Activated CD8-positive, alpha-beta T cell treated with anti-CD3 and anti-CD28 coated beads, Interleukin-2, amount 10 ng/mL, durations not matched to agents 7 days and 5 days (primary cell): ENCODE measurements around the gene ST6GALNAC2. TPM values are rescaled to one million over a fixed set of nuclear protein-coding genes. Genes with fewer than 3 reads are reported as not detected.
A peak's percentile ranks its signal among the peaks of the same experiment; 100 is the strongest.
"Not testable (repeated sequence)": the region's sequence is repeated elsewhere in the genome, so short reads cannot be mapped to it uniquely, and the experiment has no call there.

ENCODE experiments used
- ATAC-seq: fragments of 150-1000 bp; cut with Tn5 transposase; one replicate; pipeline ENCODE4 v1.10.0; 2021; ENCODE audit warnings: moderate library complexity
- CTCF ChIA-PET: fragments of 350-600 bp; sonication (Branson Sonifier 250); formaldehyde crosslinking; loops from one replicate; lab custom pipeline; 2021; ENCODE audit warnings: antibody characterized with exemption; lab: Charles Lee
- POLR2A ChIA-PET: fragments of 350-600 bp; sonication (Branson Sonifier 250); formaldehyde crosslinking; loops from one replicate; lab custom pipeline; 2021; ENCODE audit warnings: antibody characterized with exemption; lab: Charles Lee
- DNase-seq: peaks from one replicate; pipeline ENCODE4 v3.0.0-alpha.2; 2020
- H3K27ac Mint-ChIP-seq: one replicate; pipeline ENCODE4 v1.8.0; 2021; ENCODE audit warnings: mild to moderate bottlenecking, mixed read lengths
- H3K27me3 Mint-ChIP-seq: one replicate; pipeline ENCODE4 v1.8.0; 2021; ENCODE audit warnings: low read depth, mixed read lengths
- H3K36me3 Mint-ChIP-seq: one replicate; pipeline ENCODE4 v1.8.0; 2021; ENCODE audit warnings: low read depth, mixed read lengths
- H3K4me1 Mint-ChIP-seq: one replicate; pipeline ENCODE4 v1.8.0; 2021; ENCODE audit warnings: low read depth, mixed read lengths
- H3K4me3 Mint-ChIP-seq: one replicate; pipeline ENCODE4 v1.8.0; 2021; ENCODE audit warnings: mild to moderate bottlenecking, mixed read lengths
- H3K9me3 Mint-ChIP-seq: one replicate; pipeline ENCODE4 v1.8.0; 2022; ENCODE audit warnings: mixed read lengths; ENCODE audit not compliant: insufficient read depth
- total RNA-seq, 2 experiments: library from RNA; stranded (reverse); gene quantifications; one replicate each; pipeline ENCODE4 v1.2.3, GENCODE V29; 2021

The ST6GALNAC2 gene
- total RNA-seq, 2 experiments from 2014 or later, result not detected

DNA sequence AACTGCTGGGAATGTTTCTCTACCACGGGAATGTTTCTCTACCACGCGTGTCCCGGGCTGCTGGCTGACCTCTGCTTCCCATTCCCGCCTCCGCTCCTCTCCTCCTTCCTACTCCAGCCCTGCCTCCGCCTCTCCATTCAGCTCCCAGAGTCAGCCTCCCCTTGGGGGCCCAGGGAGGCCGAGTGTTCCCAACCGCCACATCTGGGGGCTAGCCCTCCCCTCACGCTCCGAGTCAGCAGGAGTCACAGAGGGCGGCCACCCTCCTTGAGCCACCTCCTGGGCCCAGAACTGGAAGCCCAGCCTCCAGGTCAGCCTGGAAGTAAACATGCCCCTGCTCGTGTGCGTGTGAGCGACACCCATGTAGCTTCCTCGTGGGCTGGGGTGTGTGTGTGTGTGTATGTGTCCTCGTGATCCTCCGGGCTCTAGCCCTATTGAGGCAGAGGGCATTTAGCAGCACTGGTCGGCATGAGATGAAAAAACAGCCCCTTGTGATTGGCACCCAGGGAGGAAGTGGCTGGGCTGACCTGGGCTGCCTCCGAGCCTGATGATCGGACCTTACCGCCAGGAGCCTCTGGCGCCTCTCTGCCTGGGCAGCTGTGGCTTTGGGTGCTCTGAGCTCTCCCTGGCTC lies 55.5 kb downstream of the ST6GALNAC2 start:
- H3K9me3 Mint-ChIP-seq, result no peaks in the 10 kb centered on the region

DNA sequence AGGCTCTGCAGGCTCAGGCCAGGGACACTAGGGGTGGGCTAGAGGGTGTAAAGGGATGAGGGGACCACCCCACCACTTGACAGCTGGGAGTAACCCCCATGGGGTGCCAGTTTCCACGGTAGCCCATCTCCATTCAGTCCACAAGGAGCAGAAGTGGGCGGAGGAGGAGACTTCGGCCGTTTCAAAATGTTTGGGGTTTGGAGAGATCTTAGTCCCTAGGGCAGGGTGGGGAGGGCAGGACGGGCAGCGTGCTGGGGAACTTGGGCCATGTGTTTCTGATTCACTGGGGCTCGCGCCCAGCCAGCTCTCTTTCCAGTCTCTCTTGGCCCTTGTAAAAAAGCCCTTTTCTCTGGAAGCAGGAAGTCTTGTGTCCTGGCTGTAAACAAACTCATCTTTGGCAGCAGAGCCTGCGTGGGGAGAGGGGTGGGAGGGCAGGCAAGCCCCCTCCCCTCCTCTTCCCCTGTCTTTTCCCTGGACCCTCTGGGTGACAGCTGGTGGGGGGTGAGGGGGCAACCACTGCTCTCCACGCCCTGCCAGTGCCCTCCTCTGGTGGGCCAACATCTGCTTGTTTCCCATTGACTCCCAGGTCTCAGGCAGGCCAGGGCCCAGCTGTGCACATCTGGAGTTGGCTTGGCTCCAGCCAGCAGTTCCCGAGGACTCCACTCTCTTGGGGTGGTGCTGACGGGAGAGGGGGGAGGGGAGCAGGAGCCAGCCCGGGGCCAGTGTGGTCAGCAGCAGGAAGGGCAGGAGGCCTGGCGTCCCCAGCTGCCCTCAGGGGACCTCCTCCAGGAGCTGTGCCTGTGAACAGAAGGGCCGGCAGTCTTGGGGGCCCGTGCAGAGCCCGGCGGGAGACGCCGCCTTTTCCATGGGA lies 56.2 kb downstream of the ST6GALNAC2 start:
- H3K27ac Mint-ChIP-seq, result no peak overlapping the region
- H3K36me3 Mint-ChIP-seq, result no peaks in the 10 kb centered on the region
- ChIA-PET CTCF (interaction anchor here (1.1 to 2.8 kb wide), 5 partner anchors 27 to 152 kb away, joined by 3 to 11 read pairs (median 9); no protein-coding TSS in a partner anchor), POLR2A (no interaction called here)
- H3K9me3 Mint-ChIP-seq, result no peaks in the 10 kb centered on the region
- DNase-seq, result no peak
- no peak for ATAC-seq
- H3K4me1 Mint-ChIP-seq, result peaks cover 14% of the 10 kb centered on the region
- H3K27me3 Mint-ChIP-seq, result no peaks in the 10 kb centered on the region
- no peak overlapping the region for H3K4me3 Mint-ChIP-seq

More for the DNA sequence above, 55.5 kb downstream of the ST6GALNAC2 start:
- no peak for DNase-seq
- CTCF ChIA-PET, result interaction anchor here (1.2 kb wide), 1 partner anchor 29 kb away, joined by 4 read pairs; no protein-coding TSS in a partner anchor
- POLR2A ChIA-PET, result no interaction called here
- peak overlapping the region; percentile 25 for H3K27ac Mint-ChIP-seq
- peaks cover 4% of the 10 kb centered on the region for H3K27me3 Mint-ChIP-seq
- ATAC-seq, result no peak
- H3K4me3 Mint-ChIP-seq, result no peak overlapping the region
- no peaks in the 10 kb centered on the region for H3K36me3 Mint-ChIP-seq
- H3K4me1 Mint-ChIP-seq, result peaks cover 14% of the 10 kb centered on the region

DNA sequence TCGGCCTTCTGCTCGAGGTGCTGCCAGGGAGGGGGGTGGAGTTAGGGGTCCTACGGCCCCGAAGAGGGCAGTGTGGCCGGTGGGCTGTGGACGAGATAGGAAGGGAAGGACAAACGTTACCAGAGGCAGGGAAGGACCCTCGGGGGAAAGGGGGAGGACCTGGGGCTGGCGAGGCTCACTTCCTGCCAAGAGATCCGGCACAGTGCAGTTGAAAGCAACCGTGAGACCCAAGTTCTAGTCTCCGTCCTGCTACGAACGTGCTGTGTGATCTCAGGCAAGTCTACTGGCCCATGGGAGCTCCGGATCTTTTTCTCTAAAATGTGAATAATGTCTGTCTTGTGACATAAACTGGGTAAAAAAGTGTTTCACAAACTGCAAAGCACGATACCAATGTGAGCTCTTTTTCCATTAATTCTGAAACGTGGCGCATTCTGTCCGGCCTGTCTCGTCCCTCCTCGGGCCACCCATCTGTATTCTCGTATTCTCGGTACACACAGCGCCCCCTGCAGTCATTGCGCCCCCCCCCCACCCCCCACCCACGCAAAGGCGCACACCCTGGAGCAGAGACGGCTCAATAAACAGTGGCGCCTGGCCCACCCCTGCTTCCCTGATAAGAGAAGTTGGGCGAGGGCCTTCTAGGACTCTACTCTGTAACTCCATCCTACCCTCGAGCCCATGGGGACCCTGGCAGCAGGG lies 57.0 kb downstream of the ST6GALNAC2 start:
- Mint-ChIP-seq H3K4me1 (peaks cover 15% of the 10 kb centered on the region), H3K27ac (peak overlapping the region; percentile 49), H3K4me3 (peak overlapping the region; percentile 12), H3K36me3 (no peaks in the 10 kb centered on the region), H3K9me3 (no peaks in the 10 kb centered on the region), H3K27me3 (no peaks in the 10 kb centered on the region)
- ChIA-PET POLR2A (no interaction called here), CTCF (interaction anchor here (0.7 to 2.8 kb wide), 5 partner anchors 18 to 153 kb away, joined by 3 to 11 read pairs (median 9); no protein-coding TSS in a partner anchor)
- ATAC-seq, result no peak
- DNase-seq, result no peak

DNA sequence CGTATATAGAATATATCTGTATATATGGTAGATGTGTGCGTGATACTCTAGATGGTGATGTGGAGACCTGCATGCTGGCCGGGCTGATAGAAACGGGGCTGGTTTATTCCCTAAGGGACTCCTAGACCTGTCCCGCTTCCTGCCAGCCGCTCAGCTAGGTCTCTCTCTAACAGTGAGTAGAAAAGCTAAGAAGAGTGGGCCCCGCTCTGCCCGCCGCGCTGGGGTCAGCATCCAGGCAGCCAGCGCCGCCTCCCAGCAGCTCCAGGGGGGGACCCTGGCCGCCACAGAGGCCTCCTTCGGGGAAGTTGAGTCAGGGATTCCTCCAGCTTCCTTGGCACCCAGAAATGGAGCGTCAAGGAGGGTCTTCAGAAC lies 57.5 kb downstream of the ST6GALNAC2 start:
- H3K27ac Mint-ChIP-seq, result peak overlapping the region; percentile 72
- ATAC-seq, result peak; percentile 42
- CTCF ChIA-PET, result interaction anchor here (0.7 to 2.8 kb wide), 8 partner anchors 19 to 153 kb away, joined by 3 to 11 read pairs (median 4); partner anchors contain the start of gene UBE2O
- POLR2A ChIA-PET, result no interaction called here
- H3K4me3 Mint-ChIP-seq, result no peak overlapping the region
- H3K4me1 Mint-ChIP-seq, result peaks cover 21% of the 10 kb centered on the region
- no peaks in the 10 kb centered on the region for H3K36me3 Mint-ChIP-seq
- H3K27me3 Mint-ChIP-seq, result no peaks in the 10 kb centered on the region
- no peaks in the 10 kb centered on the region for H3K9me3 Mint-ChIP-seq
- no peak for DNase-seq

DNA sequence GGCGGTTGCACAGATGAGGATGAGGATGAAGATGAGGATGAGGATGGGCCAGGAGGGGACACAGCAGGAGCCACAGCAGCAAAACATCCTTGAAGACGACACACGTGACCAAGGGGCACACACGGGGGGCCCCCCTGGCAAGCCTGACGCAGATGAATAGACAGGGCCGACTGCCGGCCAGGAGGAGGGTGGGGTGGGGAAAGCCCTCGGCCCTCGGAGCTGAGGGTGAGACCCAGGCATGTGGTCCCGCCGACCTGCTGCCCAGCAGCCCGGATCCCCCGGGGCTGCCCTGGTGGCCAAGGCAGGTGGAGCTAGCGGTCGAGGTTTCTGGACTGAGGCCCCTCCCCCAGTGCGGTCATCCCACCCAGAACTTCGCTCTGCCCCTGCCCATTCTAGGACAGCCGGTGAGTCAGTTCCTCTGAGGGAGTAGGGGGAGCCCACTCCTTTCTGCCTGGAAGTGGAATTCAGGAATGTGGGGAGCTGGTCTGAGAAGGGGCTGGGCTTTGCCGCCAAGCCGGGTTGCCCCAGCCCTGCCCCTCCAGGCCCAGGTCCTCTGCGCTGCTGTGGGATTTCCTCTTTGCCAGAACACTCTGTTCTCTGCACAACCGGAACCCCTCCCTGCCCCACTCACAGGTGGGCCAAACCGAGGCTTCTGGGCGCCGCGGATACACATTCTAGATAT lies 58.1 kb downstream of the ST6GALNAC2 start:
- POLR2A ChIA-PET, result no interaction called here
- DNase-seq (peak; percentile 65), ATAC-seq (peak; percentile 65)
- Mint-ChIP-seq H3K4me1 (peaks cover 24% of the 10 kb centered on the region), H3K27me3 (no peaks in the 10 kb centered on the region), H3K27ac (peak overlapping the region; percentile 57), H3K4me3 (no peak overlapping the region), H3K36me3 (no peaks in the 10 kb centered on the region), H3K9me3 (no peaks in the 10 kb centered on the region)
- CTCF ChIA-PET, result interaction anchor here (0.8 to 2.8 kb wide), 6 partner anchors 19 to 154 kb away, joined by 3 to 11 read pairs (median 7); partner anchors contain the start of gene UBE2O

DNA sequence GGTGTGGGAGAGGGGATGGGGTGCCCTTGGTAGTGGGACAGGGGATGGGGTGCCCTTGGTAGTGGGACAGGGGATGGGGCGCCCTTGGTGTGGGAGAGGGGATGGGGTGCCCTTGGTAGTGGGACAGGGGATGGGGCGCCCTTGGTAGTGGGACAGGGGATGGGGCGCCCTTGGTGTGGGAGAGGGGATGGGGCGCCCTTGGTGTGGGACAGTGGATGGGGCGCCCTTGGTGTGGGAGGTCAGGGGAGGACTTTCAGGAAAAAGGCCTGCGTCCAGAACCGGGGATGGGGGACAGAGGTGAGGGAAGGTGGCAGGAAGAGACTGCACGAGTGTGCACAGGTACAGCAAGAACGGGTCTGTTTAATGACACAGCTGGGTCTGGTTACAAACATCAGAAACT lies 58.6 kb downstream of the ST6GALNAC2 start:
- H3K27me3 Mint-ChIP-seq, H3K36me3 Mint-ChIP-seq, H3K4me3 Mint-ChIP-seq, ATAC-seq, POLR2A ChIA-PET, H3K9me3 Mint-ChIP-seq, DNase-seq: not testable (repeated sequence)
- Mint-ChIP-seq H3K27ac (peak overlapping the region; percentile 28), H3K4me1 (peaks cover 24% of the 10 kb centered on the region)
- CTCF ChIA-PET, result interaction anchor here (0.8 to 2.8 kb wide), 6 partner anchors 20 to 154 kb away, joined by 3 to 11 read pairs (median 7); partner anchors contain the start of gene UBE2O

DNA sequence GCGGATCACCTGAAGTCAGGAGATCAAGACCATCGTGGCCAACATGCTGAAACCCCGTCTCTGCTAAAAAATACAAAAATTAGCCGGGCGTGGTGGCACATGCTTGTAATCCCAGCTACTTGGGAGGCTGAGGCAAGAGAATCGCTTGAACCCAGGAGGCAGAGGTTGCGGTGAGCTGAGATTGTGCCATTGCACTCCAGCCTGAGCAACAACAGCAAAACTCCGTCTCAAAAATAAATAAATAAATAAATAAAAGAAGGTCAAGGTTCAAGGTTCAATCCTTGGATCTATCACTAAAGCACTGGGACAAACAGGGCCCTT lies 60.2 kb downstream of the ST6GALNAC2 start:
- H3K27ac Mint-ChIP-seq, ATAC-seq, H3K4me3 Mint-ChIP-seq, POLR2A ChIA-PET, DNase-seq, H3K9me3 Mint-ChIP-seq, H3K27me3 Mint-ChIP-seq, H3K36me3 Mint-ChIP-seq: not testable (repeated sequence)
- H3K4me1 Mint-ChIP-seq, result peaks cover 24% of the 10 kb centered on the region
- CTCF ChIA-PET, result interaction anchor here (5.0 to 7.1 kb wide), 4 partner anchors 19 to 156 kb away, joined by 42 to 88 read pairs (median 62); no protein-coding TSS in a partner anchor

DNA sequence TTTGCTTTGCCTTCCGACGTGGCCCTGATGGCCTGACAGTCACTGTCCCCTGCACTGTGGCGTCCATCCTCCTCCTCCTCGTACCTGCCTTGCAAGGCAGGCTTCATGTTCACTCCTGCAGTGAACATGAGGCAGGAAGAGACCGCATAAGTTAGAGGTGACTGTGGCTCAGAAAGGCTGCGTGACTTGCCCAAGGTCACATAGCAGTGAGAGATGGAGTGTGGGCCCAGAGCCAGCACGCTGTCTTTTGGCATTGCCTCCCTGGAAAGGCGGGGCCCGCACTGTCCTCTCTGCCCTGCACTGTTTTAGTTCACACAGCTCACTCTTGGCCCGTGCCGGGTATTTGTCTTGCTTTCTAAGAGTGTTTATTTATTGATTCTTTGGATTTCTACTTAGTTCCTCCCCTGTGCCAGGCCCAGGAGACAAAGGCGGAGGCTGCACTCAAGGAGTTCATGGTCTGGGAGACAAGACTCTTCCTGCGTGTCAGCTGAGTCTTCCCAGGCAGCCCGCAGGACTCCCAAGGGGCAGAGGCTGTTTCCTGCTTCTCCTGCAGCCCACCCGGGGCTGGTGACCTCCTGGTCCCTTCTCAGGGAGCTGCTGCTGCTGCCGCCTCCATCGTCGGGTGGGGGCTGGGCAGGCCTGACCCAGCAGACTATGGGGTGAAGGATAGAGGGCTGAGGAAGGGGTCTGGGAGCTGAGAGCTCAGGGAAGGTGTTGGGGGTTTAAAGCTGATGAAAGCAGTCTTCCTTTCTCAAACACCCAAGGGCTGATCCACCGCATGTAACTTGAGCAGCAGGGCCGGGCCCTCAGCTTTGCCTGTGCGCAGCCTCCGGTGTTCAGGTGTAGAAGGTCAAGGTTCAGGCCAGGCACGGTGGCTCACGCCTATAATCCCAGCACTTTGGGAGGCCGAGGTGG lies 60.8 kb downstream of the ST6GALNAC2 start:
- ChIA-PET POLR2A (interaction anchor here (1.5 kb wide), 1 partner anchor 22 kb away, joined by 3 read pairs; no protein-coding TSS in a partner anchor), CTCF (interaction anchor here (5.0 to 7.1 kb wide), 4 partner anchors 20 to 157 kb away, joined by 42 to 88 read pairs (median 62); no protein-coding TSS in a partner anchor)
- H3K4me1 Mint-ChIP-seq, result peaks cover 24% of the 10 kb centered on the region
- H3K36me3 Mint-ChIP-seq, result no peaks in the 10 kb centered on the region
- H3K27me3 Mint-ChIP-seq, result no peaks in the 10 kb centered on the region
- H3K9me3 Mint-ChIP-seq, result no peaks in the 10 kb centered on the region
- no peak overlapping the region for H3K4me3 Mint-ChIP-seq
- ATAC-seq (no peak), DNase-seq (no peak)
- H3K27ac Mint-ChIP-seq, result no peak overlapping the region

DNA sequence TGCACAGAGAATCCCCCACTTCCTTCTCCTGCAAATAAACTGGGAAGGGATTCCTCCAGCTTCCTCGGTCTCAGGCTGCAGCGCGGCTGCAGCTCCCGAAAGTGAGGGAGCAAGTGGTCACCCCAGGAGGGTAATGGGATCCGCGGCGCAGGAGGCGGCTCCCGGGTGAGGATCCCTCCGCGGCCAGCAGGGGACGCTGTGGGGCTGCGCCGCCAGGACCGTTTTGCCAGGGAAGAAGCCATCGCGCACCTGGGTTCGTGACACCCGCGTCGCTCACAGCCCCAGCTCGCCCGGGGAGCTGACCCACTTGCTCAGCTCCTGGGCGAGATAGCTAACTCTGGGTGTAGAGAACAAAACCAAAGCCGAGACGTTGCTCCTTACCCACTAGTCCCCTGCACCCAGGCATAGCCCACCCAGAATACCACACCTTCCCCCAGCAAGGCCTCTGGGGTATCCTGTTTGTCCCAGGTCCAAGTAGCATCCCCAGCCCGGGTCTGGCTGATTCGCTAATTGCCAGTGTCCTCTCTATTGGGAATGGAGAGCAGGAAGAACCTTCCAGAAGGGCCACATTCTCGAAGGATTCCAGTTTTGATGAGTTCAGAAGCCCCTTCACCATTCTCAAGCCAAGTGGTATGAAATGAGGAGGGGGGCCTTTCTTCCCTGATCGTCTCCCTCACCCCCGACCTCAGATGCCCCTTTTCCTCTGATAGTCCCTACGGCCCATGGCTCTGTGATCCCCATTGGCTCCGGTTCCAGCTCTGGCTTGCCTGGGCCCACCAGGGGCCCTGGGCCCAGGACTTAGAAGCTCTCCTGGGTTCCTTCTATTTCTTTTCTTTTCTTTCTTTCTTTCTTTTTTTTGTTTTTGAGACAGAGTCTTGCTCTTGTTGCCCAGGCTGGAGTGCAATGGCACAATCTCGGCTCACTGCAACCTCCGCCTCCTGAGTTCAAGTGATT lies 62.3 kb downstream of the ST6GALNAC2 start:
- Mint-ChIP-seq H3K27me3 (no peaks in the 10 kb centered on the region), H3K27ac (peak overlapping the region; percentile 65), H3K36me3 (no peaks in the 10 kb centered on the region), H3K4me3 (peak overlapping the region; percentile 51), H3K4me1 (peaks cover 28% of the 10 kb centered on the region), H3K9me3 (no peaks in the 10 kb centered on the region)
- POLR2A ChIA-PET, result interaction anchor here (1.4 to 1.5 kb wide), 2 partner anchors 23 to 34 kb away, joined by 3 to 4 read pairs; no protein-coding TSS in a partner anchor
- ATAC-seq (peak; percentile 88), DNase-seq (peak; percentile 86)
- CTCF ChIA-PET, result interaction anchor here (0.6 to 7.1 kb wide), 49 partner anchors 9 to 193 kb away, joined by 3 to 88 read pairs (median 5); partner anchors contain the start of genes PRCD, RHBDF2, ST6GALNAC2 and UBE2O
